Neural cell (in vitro differentiated cells): Measurements from ENCODE around the gene MAGI2. TPM values are rescaled to one million over a fixed set of nuclear protein-coding genes. Genes with fewer than 3 reads are reported as not detected.

ENCODE experiments used
- H2AFZ ChIP-seq: fragments of 200-600, 300-800 bp; sonication (generic), shearing (Covaris generic); 2 replicates; pipeline ENCODE4 v1.6.0; 2014; ENCODE audit warnings: low read depth, mild to moderate bottlenecking, antibody characterized with exemption, low read length, moderate library complexity
- H3F3A ChIP-seq: fragments of 200-600 bp; shearing (Covaris generic); 2 replicates; pipeline ENCODE4 v1.6.1; 2016; ENCODE audit warnings: mild to moderate bottlenecking, moderate library complexity, mixed read lengths, antibody characterized with exemption, low read length; ENCODE audit not compliant: insufficient read depth, poor library complexity, severe bottlenecking
- H3K27ac ChIP-seq: fragments of 200-600, 300-800 bp; sonication (generic), shearing (Covaris generic); 2 replicates; pipeline ENCODE4 v1.5.1; 2014; ENCODE audit warnings: mild to moderate bottlenecking, low read length, moderate library complexity
- H3K27me3 ChIP-seq: fragments of 300-800, 200-600 bp; sonication (generic), shearing (Covaris generic); 2 replicates; pipeline ENCODE4 v1.6.0; 2014; ENCODE audit warnings: mild to moderate bottlenecking, low read depth, low read length, moderate library complexity; ENCODE audit not compliant: insufficient read depth
- H3K36me3 ChIP-seq: fragments of 300-800, 200-600 bp; sonication (generic), shearing (Covaris generic); 2 replicates; pipeline ENCODE4 v1.5.1; 2014; ENCODE audit warnings: mild to moderate bottlenecking, antibody characterized with exemption, low read length, moderate library complexity; ENCODE audit not compliant: insufficient read depth
- H3K4me2 ChIP-seq: fragments of 300-800, 200-600 bp; sonication (generic), shearing (Covaris generic); 2 replicates; pipeline ENCODE4 v1.6.0; 2014; ENCODE audit warnings: mild to moderate bottlenecking, low read length
- H3K4me3 ChIP-seq: fragments of 300-800, 200-600 bp; sonication (generic), shearing (Covaris generic); 2 replicates; pipeline ENCODE4 v1.5.1; 2014; ENCODE audit warnings: mild to moderate bottlenecking, low read length, moderate library complexity
- H3K79me2 ChIP-seq: fragments of 200-600 bp; shearing (Covaris generic); replicated peaks from 2 replicates; pipeline ENCODE4 v1.6.0; 2014; ENCODE audit warnings: mild to moderate bottlenecking, low read length, moderate library complexity; ENCODE audit not compliant: insufficient read depth
- H3K9ac ChIP-seq: fragments of 300-800, 200-600 bp; sonication (generic), shearing (Covaris generic); 2 replicates; pipeline ENCODE4 v1.6.1; 2016; ENCODE audit warnings: mild to moderate bottlenecking, low read length, mixed read lengths
- H3K9me2 ChIP-seq: fragments of 200-600 bp; shearing (Covaris generic); 2 replicates; pipeline ENCODE4 v1.6.1; 2016; ENCODE audit warnings: mild to moderate bottlenecking, low read length, mixed read lengths; ENCODE audit not compliant: insufficient read depth
- H3K9me3 ChIP-seq: fragments of 200-600, 300-800 bp; sonication (generic), shearing (Covaris generic); 2 replicates; pipeline ENCODE4 v1.6.1; 2016; ENCODE audit warnings: mild to moderate bottlenecking, mixed run types, low read length, moderate library complexity, mixed read lengths
- H4K20me1 ChIP-seq: fragments of 200-600 bp; shearing (Covaris generic); 2 replicates; pipeline ENCODE4 v1.6.1; 2016; ENCODE audit warnings: mild to moderate bottlenecking, mixed run types; ENCODE audit not compliant: insufficient read depth
- CTCF ChIP-seq: fragments of 450-650 bp; IDR thresholded peaks from 2 replicates; pipeline ENCODE4 v1.5.1; 2014; ENCODE audit warnings: antibody characterized with exemption, mild to moderate bottlenecking, moderate library complexity; ENCODE audit not compliant: poor library complexity, severe bottlenecking
- EP300 ChIP-seq: fragments of 450-650 bp; conservative IDR thresholded peaks from 2 replicates; pipeline ENCODE4 v1.6.1; 2014; ENCODE audit warnings: antibody characterized with exemption, mild to moderate bottlenecking, moderate library complexity; ENCODE audit not compliant: poor library complexity, severe bottlenecking
- EZH2 ChIP-seq: fragments of 200-600, 300-800 bp; shearing (Covaris generic), sonication (generic); IDR thresholded peaks from 2 replicates; pipeline ENCODE4 v1.6.1; 2014; ENCODE audit warnings: antibody characterized with exemption, low read length, borderline replicate concordance, mild to moderate bottlenecking; ENCODE audit not compliant: insufficient read depth, poor library complexity, severe bottlenecking
- MXI1 ChIP-seq: fragments of 450-650 bp; conservative IDR thresholded peaks from 2 replicates; pipeline ENCODE4 v1.6.1; 2014; ENCODE audit warnings: antibody characterized with exemption, mild to moderate bottlenecking; ENCODE audit not compliant: poor library complexity, severe bottlenecking
- POLR2AphosphoS5 ChIP-seq: IDR thresholded peaks from 2 replicates; pipeline ENCODE4 v1.6.1; 2012
- RAD21 ChIP-seq: fragments of 450-650 bp; conservative IDR thresholded peaks from 2 replicates; pipeline ENCODE4 v1.6.1; 2014; ENCODE audit warnings: antibody characterized with exemption, mild to moderate bottlenecking, moderate library complexity
- SMC3 ChIP-seq: fragments of 450-650 bp; conservative IDR thresholded peaks from 2 replicates; pipeline ENCODE4 v1.6.1; 2014; ENCODE audit warnings: antibody characterized with exemption, mild to moderate bottlenecking, moderate library complexity; ENCODE audit not compliant: poor library complexity
- TAF1 ChIP-seq: IDR thresholded peaks from 2 replicates; pipeline ENCODE4 v1.6.1; 2012; ENCODE audit warnings: low read depth
- polyA plus RNA-seq: library from polyadenylated mRNA; depleted of rRNA; stranded (reverse); fragments of >200 nt; gene quantifications from 2 replicates; pipeline ENCODE4 v1.2.3, GENCODE V29; 2014
- TF ChIP-seq, protein P1 (sequence below): IDR thresholded peaks from 2 replicates; pipeline ENCODE4 v1.6.1; 2012; ENCODE audit warnings: borderline replicate concordance

Gene MAGI2
- polyA plus RNA-seq, 1 donor from 2014 or later, result 19.3 TPM

DNA sequence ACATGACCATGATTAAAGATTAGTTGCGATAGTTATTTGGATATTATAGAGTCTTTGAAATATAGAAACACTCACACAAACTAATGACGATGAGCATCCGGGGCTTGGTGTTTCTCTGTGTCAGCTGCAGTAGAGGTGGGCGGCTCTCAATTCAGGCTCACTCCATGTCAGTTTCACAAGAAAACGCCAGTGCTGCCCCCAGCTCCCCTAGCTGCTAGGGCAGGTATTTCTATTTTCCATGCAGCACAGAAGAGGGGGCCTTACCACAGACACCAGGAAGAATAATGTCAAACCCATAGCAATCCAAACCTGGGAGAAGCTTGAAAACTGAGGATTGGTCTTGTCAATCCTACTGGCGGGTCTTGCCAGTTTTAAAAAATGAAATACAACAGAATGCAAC lies 1457.8 kb downstream of the MAGI2 start:
- Histone ChIP-seq H3K9me3 (no peaks in the 10 kb centered on the region), H3K9me2 (no peaks in the 10 kb centered on the region), H3K9ac (no peak overlapping the region), H3K27me3 (no peaks in the 10 kb centered on the region), H3K36me3 (no peaks in the 10 kb centered on the region), H3K27ac (no peak overlapping the region), H3K4me3 (no peak overlapping the region), H3K4me2 (no peak overlapping the region), H3F3A (no peaks in the 10 kb centered on the region), H4K20me1 (no peaks in the 10 kb centered on the region), H2AFZ (no peak overlapping the region), H3K79me2 (no peaks in the 10 kb centered on the region)
- TF ChIP-seq, protein P1, sequence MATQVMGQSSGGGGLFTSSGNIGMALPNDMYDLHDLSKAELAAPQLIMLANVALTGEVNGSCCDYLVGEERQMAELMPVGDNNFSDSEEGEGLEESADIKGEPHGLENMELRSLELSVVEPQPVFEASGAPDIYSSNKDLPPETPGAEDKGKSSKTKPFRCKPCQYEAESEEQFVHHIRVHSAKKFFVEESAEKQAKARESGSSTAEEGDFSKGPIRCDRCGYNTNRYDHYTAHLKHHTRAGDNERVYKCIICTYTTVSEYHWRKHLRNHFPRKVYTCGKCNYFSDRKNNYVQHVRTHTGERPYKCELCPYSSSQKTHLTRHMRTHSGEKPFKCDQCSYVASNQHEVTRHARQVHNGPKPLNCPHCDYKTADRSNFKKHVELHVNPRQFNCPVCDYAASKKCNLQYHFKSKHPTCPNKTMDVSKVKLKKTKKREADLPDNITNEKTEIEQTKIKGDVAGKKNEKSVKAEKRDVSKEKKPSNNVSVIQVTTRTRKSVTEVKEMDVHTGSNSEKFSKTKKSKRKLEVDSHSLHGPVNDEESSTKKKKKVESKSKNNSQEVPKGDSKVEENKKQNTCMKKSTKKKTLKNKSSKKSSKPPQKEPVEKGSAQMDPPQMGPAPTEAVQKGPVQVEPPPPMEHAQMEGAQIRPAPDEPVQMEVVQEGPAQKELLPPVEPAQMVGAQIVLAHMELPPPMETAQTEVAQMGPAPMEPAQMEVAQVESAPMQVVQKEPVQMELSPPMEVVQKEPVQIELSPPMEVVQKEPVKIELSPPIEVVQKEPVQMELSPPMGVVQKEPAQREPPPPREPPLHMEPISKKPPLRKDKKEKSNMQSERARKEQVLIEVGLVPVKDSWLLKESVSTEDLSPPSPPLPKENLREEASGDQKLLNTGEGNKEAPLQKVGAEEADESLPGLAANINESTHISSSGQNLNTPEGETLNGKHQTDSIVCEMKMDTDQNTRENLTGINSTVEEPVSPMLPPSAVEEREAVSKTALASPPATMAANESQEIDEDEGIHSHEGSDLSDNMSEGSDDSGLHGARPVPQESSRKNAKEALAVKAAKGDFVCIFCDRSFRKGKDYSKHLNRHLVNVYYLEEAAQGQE, result no peak
- TF ChIP-seq CTCF (no peak), EP300 (no peak), TAF1 (no peak), EZH2 (no peak), SMC3 (no peak), POLR2AphosphoS5 (no peak), RAD21 (no peak), MXI1 (no peak)

GRCh38 chr7:77993838-77994237 lies 1459.6 kb downstream of the MAGI2 start:
- no peaks in the 10 kb centered on the region for H3K27me3 ChIP-seq
- no peaks in the 10 kb centered on the region for H3K9me2 ChIP-seq
- no peak for TF ChIP-seq TAF1
- no peak for TF ChIP-seq MXI1
- TF ChIP-seq EZH2, result no peak
- TF ChIP-seq RAD21, result no peak
- TF ChIP-seq CTCF, result no peak
- no peak for TF ChIP-seq EP300
- no peak for TF ChIP-seq SMC3
- no peak for TF ChIP-seq POLR2AphosphoS5
- TF ChIP-seq, protein P1, result no peak
- H3K4me3 ChIP-seq, result no peak overlapping the region
- H2AFZ ChIP-seq, result no peak overlapping the region
- H3K36me3 ChIP-seq, result no peaks in the 10 kb centered on the region
- H4K20me1 ChIP-seq, result no peaks in the 10 kb centered on the region
- H3F3A ChIP-seq, result no peaks in the 10 kb centered on the region
- no peak overlapping the region for H3K27ac ChIP-seq
- no peaks in the 10 kb centered on the region for H3K9me3 ChIP-seq
- H3K79me2 ChIP-seq, result no peaks in the 10 kb centered on the region
- no peak overlapping the region for H3K4me2 ChIP-seq
- H3K9ac ChIP-seq, result no peak overlapping the region
